Colonic mucosa (tissue), 4 donors: ENCODE measurements around the gene TEX35. TPM values are rescaled to one million over a fixed set of nuclear protein-coding genes. Genes with fewer than 3 reads are reported as not detected.

Experiments used
- DNase-seq: peaks from one replicate; pipeline ENCODE4 v3.0.0-alpha.2; 2020
- H3K27ac ChIP-seq: fragments of 200-600 bp; one replicate; pipeline ENCODE4 v1.8.0; 2021
- H3K27me3 ChIP-seq: fragments of 200-600 bp; one replicate; pipeline ENCODE4 v1.8.0; 2021
- H3K36me3 ChIP-seq: fragments of 200-600 bp; one replicate; pipeline ENCODE4 v1.8.0; 2021
- H3K4me1 ChIP-seq: fragments of 200-600 bp; one replicate; pipeline ENCODE4 v1.8.0; 2021; ENCODE audit warnings: mild to moderate bottlenecking
- H3K4me3 ChIP-seq: fragments of 200-600 bp; one replicate; pipeline ENCODE4 v1.8.0; 2021
- H3K9ac ChIP-seq, 2 donors: one replicate each; pipeline ENCODE4 v1.7.0; 2013; ENCODE audit warnings: control low read depth in 2 of 2, low read depth in 2 of 2, low read length in 2 of 2
- H3K9me3 ChIP-seq: fragments of 200-600 bp; one replicate; pipeline ENCODE4 v1.8.0; 2021
- CTCF ChIP-seq: fragments of 200-600 bp; IDR thresholded peaks from one replicate; pipeline ENCODE4 v1.8.0; 2022; ENCODE audit warnings: antibody characterized with exemption, mild to moderate bottlenecking
- intact Hi-C: fragments of 100-400 bp; cut with DNase I; formaldehyde crosslinking; loops from one replicate; pipeline ENCODE4 v1.14.1; 2022
- total RNA-seq, 2 donors: library from RNA; stranded (reverse); fragmentation: NEBNext Ultra II Directional in 1 of 2; extraction: Animal tissue kit (Norgen Biotek cat#: 25700) in 1 of 2; gene quantifications; one replicate each; pipeline ENCODE4 v1.2.1, GENCODE V29; 2021
- donor health status: healthy.
- donor health status: DM: no; HTN: no; CAD: no.
- donor health status: DM: no; HTN: no; CAD: no.

Gene TEX35
- total RNA-seq, 2 donors from 2014 or later: not detected

- DNase-seq: no peak
- Histone ChIP-seq H3K27ac (no peak overlapping the region), H3K4me3 (no peak overlapping the region), H3K9ac (no peak overlapping the region), H3K4me1 (no peaks in the 10 kb centered on the region), H3K27me3 (no peaks in the 10 kb centered on the region), H3K9me3 (no peaks in the 10 kb centered on the region), H3K36me3 (no peaks in the 10 kb centered on the region)
- intact Hi-C loops: no loop called here
- no peak for TF ChIP-seq CTCF
These were observed 23.5 kb upstream of the TEX35 start for GRCh38 chr1:178489399-178489798.

- Histone ChIP-seq H3K9ac (no peak overlapping the region), H3K36me3 (no peaks in the 10 kb centered on the region), H3K27me3 (no peaks in the 10 kb centered on the region), H3K4me1 (no peaks in the 10 kb centered on the region), H3K27ac (no peak overlapping the region), H3K4me3 (no peak overlapping the region), H3K9me3 (no peaks in the 10 kb centered on the region)
- intact Hi-C loops: no loop called here
- TF ChIP-seq CTCF: no peak
- no peak for DNase-seq
These were observed 22.8 kb upstream of the TEX35 start for GRCh38 chr1:178490136-178490535.

GRCh38 chr1:178490967-178491366 lies 21.9 kb upstream of the TEX35 start:
- Histone ChIP-seq H3K9ac (no peak overlapping the region), H3K27me3 (no peaks in the 10 kb centered on the region), H3K4me3 (no peak overlapping the region), H3K36me3 (no peaks in the 10 kb centered on the region), H3K9me3 (no peaks in the 10 kb centered on the region), H3K4me1 (no peaks in the 10 kb centered on the region), H3K27ac (no peak overlapping the region)
- no peak for TF ChIP-seq CTCF
- no peak for DNase-seq
- intact Hi-C loops: no loop called here

GRCh38 chr1:178491721-178492120 lies 21.2 kb upstream of the TEX35 start:
- no peak overlapping the region for H3K9ac ChIP-seq
- no peaks in the 10 kb centered on the region for H3K4me1 ChIP-seq
- no peaks in the 10 kb centered on the region for H3K9me3 ChIP-seq
- no peak overlapping the region for H3K4me3 ChIP-seq
- H3K27me3 ChIP-seq: no peaks in the 10 kb centered on the region
- H3K36me3 ChIP-seq: no peaks in the 10 kb centered on the region
- no peak overlapping the region for H3K27ac ChIP-seq
- DNase-seq: no peak
- intact Hi-C loops: no loop called here
- no peak for TF ChIP-seq CTCF

DNA sequence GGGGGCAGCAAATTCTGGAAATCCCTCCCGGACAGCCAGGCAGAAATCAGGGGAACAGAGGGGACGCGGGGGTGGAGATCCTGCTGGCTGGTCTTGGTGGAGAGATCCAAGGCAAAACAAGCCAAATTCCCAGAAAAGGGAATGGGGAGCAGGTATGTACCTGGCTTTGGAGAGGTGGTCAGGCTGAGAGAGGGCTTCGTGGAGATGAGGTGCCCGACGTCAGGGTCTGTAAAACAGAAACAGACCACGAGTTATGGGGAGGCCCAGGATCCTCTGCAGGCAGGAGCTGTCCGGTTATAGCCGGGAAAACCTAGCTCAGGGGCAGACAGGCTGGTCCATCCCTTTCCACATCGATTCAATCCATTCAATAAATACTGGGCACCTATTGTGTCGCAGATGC lies 20.6 kb upstream of the TEX35 start:
- no peak for DNase-seq
- Histone ChIP-seq H3K9ac (no peak overlapping the region), H3K9me3 (no peaks in the 10 kb centered on the region), H3K27me3 (no peaks in the 10 kb centered on the region), H3K27ac (no peak overlapping the region), H3K4me1 (no peaks in the 10 kb centered on the region), H3K4me3 (no peak overlapping the region), H3K36me3 (no peaks in the 10 kb centered on the region)
- no peak for TF ChIP-seq CTCF
- intact Hi-C loops: no loop called here

- H3K4me3 ChIP-seq: no peak overlapping the region
- no peaks in the 10 kb centered on the region for H3K4me1 ChIP-seq
- H3K27me3 ChIP-seq: no peaks in the 10 kb centered on the region
- intact Hi-C loops: no loop called here
- H3K9ac ChIP-seq: no peak overlapping the region
- H3K36me3 ChIP-seq: no peaks in the 10 kb centered on the region
- no peak for TF ChIP-seq CTCF
- H3K9me3 ChIP-seq: no peaks in the 10 kb centered on the region
- no peak overlapping the region for H3K27ac ChIP-seq
- no peak for DNase-seq
These were observed 19.6 kb upstream of the TEX35 start for GRCh38 chr1:178493301-178493741.
